ENCODE measurements around the gene RNF130.

Gene RNF130

DNA sequence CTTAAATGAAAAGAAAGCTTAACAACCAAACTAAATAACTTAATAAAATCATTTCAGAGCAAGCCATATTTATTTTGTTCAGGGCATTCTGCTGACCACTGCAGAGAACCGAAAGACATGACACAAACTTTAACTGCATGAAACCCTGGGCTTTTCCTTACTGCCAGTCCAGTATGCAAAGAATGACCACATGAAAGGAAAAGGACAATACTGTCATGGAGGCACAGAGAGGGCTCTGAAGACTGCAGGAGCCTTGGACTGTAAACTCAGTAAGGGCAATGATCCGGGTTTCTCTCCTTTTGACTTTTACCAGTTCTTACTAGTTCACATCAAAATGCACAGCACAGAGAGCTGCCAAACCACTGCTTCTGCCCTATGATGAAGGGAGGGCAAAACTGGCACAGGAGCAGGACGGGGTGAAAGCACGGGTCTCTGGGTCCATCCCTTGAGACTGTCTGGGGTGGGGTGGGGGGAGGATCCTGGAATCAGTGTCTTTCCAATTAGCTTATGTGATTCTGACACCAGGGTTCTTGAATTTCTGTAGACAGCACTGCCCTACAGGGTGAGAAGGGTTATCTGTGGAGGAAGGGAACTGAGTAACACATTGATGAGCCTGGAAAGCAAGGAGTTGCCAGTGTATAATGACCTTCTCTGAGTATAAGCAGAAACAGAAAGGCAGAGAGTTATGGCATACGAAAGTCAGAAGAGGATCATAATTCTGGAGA, 44.7 kb downstream of the RNF130 start:
- Histone ChIP-seq H3K27me3 (ENCODE audit: insufficient read depth, low read depth) (no peaks in the 10 kb centered on the region), H3K79me2 (ENCODE audit: insufficient read depth, low read depth) (no peaks in the 10 kb centered on the region), H3K4me1 (ENCODE audit: low read depth, poor library complexity, severe bottlenecking) (no peaks in the 10 kb centered on the region), H3K36me3 (ENCODE audit: insufficient read depth) (no peaks in the 10 kb centered on the region), H3K4me2 (no peak overlapping the region), H2AFZ (ENCODE audit: low read depth) (no peak overlapping the region), H3K9ac (no peak overlapping the region), H4K20me1 (ENCODE audit: insufficient read depth) (no peaks in the 10 kb centered on the region), H3K27ac (no peak overlapping the region), H3K4me3 (IDR thresholded peaks at IDR 0.05; ENCODE audit: insufficient read depth, low read depth, low read length) (no peak overlapping the region)
- TF ChIP-seq, protein P1, sequence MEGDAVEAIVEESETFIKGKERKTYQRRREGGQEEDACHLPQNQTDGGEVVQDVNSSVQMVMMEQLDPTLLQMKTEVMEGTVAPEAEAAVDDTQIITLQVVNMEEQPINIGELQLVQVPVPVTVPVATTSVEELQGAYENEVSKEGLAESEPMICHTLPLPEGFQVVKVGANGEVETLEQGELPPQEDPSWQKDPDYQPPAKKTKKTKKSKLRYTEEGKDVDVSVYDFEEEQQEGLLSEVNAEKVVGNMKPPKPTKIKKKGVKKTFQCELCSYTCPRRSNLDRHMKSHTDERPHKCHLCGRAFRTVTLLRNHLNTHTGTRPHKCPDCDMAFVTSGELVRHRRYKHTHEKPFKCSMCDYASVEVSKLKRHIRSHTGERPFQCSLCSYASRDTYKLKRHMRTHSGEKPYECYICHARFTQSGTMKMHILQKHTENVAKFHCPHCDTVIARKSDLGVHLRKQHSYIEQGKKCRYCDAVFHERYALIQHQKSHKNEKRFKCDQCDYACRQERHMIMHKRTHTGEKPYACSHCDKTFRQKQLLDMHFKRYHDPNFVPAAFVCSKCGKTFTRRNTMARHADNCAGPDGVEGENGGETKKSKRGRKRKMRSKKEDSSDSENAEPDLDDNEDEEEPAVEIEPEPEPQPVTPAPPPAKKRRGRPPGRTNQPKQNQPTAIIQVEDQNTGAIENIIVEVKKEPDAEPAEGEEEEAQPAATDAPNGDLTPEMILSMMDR (conservative IDR thresholded peaks at IDR 0.05; ENCODE audit: low read depth, low read length), result no peak

DNA sequence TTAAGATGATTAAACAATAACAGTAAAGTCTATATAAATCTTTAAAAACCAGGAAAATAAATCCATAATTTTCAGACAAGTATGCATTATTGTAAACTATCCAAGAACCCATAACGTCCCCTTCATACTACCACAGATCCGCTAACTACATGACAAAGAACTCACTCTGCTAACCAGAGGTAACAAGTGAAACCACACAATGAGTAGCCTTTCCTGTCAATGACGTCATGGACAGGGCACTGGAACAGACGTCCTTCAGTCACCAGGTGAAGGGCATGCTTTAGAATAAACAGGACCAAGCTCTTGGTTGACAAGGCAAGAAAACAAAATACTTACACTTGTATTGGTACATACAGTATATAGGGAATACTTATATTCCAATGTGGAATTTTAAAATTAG, 45.2 kb downstream of the RNF130 start:
- H4K20me1 ChIP-seq (ENCODE audit: insufficient read depth), result no peaks in the 10 kb centered on the region
- no peak overlapping the region for H3K4me2 ChIP-seq
- TF ChIP-seq, protein P1 (conservative IDR thresholded peaks at IDR 0.05; ENCODE audit: low read depth, low read length), result no peak
- H3K27me3 ChIP-seq (ENCODE audit: insufficient read depth, low read depth), result no peaks in the 10 kb centered on the region
- no peak overlapping the region for H2AFZ ChIP-seq (ENCODE audit: low read depth)
- no peak overlapping the region for H3K9ac ChIP-seq
- H3K79me2 ChIP-seq (ENCODE audit: insufficient read depth, low read depth), result no peaks in the 10 kb centered on the region
- H3K36me3 ChIP-seq (ENCODE audit: insufficient read depth), result no peaks in the 10 kb centered on the region
- H3K27ac ChIP-seq, result no peak overlapping the region
- H3K4me1 ChIP-seq (ENCODE audit: low read depth, poor library complexity, severe bottlenecking), result no peaks in the 10 kb centered on the region
- no peak overlapping the region for H3K4me3 ChIP-seq (IDR thresholded peaks at IDR 0.05; ENCODE audit: insufficient read depth, low read depth, low read length)

DNA sequence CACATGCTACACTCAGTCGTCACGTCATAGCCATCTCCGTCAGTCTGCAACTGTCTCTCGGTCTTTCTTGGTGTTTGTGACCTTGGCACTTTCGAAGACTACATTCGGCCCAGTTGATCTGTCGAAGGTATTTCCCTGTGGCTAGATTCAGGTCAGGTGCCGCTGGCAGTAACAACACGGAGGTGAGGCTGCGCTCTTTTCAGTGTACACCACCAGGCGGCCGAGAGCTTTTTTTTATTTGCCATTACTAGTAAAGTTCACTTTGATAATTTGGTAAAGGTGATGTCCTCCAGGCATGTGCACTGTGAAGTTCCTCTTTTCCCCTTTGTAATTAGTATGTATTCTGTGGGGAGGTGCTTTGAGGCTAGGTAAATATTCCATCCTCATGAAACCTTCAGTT, 49.7 kb downstream of the RNF130 start:
- no peaks in the 10 kb centered on the region for H3K4me1 ChIP-seq (ENCODE audit: low read depth, poor library complexity, severe bottlenecking)
- H3K27ac ChIP-seq, result no peak overlapping the region
- no peak overlapping the region for H2AFZ ChIP-seq (ENCODE audit: low read depth)
- H4K20me1 ChIP-seq (ENCODE audit: insufficient read depth), result no peaks in the 10 kb centered on the region
- TF ChIP-seq, protein P1 (conservative IDR thresholded peaks at IDR 0.05; ENCODE audit: low read depth, low read length), result no peak
- H3K79me2 ChIP-seq (ENCODE audit: insufficient read depth, low read depth), result no peaks in the 10 kb centered on the region
- H3K9ac ChIP-seq, result no peak overlapping the region
- no peak overlapping the region for H3K4me2 ChIP-seq
- H3K36me3 ChIP-seq (ENCODE audit: insufficient read depth), result no peaks in the 10 kb centered on the region
- no peak overlapping the region for H3K4me3 ChIP-seq (IDR thresholded peaks at IDR 0.05; ENCODE audit: insufficient read depth, low read depth, low read length)
- no peaks in the 10 kb centered on the region for H3K27me3 ChIP-seq (ENCODE audit: insufficient read depth, low read depth)

DNA sequence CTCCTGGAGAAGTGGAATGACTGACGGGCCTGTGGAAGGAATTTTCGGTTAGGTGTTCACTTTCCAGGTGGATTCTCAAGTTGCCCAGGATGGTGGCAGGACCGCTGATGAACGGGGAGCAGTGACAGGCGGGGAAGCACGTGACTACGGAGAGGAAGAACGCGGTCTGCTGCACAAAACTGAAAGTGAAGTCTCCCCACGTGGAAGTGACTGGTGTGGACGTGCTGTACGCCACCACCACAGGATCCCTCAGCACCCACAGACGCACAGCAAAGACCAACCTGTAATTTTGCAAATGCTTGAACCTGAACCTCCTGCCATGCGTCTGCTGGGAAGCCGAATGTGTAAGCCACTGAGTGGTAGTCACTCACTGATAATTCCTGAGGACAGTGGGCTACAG, 51.4 kb downstream of the RNF130 start:
- Histone ChIP-seq H3K4me1 (ENCODE audit: low read depth, poor library complexity, severe bottlenecking) (no peaks in the 10 kb centered on the region), H4K20me1 (ENCODE audit: insufficient read depth) (no peaks in the 10 kb centered on the region), H3K4me3 (IDR thresholded peaks at IDR 0.05; ENCODE audit: insufficient read depth, low read depth, low read length) (no peak overlapping the region), H3K4me2 (no peak overlapping the region), H3K27me3 (ENCODE audit: insufficient read depth, low read depth) (no peaks in the 10 kb centered on the region), H2AFZ (ENCODE audit: low read depth) (no peak overlapping the region), H3K79me2 (ENCODE audit: insufficient read depth, low read depth) (no peaks in the 10 kb centered on the region), H3K27ac (no peak overlapping the region), H3K36me3 (ENCODE audit: insufficient read depth) (no peaks in the 10 kb centered on the region), H3K9ac (no peak overlapping the region)
- TF ChIP-seq, protein P1 (conservative IDR thresholded peaks at IDR 0.05; ENCODE audit: low read depth, low read length), result no peak

Measured in KMS-11 (cell line).